HG02678 (cell line): ENCODE results near the gene TGM5.
"Not testable (repeated sequence)": the region's sequence is repeated elsewhere in the genome, so short reads cannot be mapped to it uniquely, and the experiment has no call there.

ENCODE experiments used
- ATAC-seq: cut with Tn5 transposase; IDR thresholded peaks from one replicate; pipeline ENCODE4 v1.9.1; 2021; ENCODE audit warnings: mild to moderate bottlenecking, moderate library complexity; ENCODE audit not compliant: unreplicated experiment

Gene TGM5, protein sequence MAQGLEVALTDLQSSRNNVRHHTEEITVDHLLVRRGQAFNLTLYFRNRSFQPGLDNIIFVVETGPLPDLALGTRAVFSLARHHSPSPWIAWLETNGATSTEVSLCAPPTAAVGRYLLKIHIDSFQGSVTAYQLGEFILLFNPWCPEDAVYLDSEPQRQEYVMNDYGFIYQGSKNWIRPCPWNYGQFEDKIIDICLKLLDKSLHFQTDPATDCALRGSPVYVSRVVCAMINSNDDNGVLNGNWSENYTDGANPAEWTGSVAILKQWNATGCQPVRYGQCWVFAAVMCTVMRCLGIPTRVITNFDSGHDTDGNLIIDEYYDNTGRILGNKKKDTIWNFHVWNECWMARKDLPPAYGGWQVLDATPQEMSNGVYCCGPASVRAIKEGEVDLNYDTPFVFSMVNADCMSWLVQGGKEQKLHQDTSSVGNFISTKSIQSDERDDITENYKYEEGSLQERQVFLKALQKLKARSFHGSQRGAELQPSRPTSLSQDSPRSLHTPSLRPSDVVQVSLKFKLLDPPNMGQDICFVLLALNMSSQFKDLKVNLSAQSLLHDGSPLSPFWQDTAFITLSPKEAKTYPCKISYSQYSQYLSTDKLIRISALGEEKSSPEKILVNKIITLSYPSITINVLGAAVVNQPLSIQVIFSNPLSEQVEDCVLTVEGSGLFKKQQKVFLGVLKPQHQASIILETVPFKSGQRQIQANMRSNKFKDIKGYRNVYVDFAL

DNA sequence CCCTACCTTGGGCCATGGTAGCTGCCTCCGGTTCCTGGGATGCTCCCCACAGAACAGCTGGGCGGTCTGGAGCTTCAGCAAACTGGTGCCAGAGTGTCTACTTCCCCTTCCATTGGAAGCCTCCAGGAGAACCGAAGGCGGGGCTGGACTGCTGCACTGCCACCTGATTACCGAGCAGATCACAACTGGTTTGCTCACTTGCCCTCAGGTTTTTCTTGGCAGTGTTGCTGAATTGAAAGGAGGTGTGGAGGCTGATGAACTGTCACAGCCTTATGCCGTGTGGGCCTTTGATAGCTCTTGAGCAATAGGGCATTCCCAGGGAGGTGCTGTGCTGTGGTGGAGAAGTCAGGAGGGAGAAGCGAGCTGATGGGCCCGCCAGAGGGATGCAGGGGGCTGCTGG, at the start of gene TGM5:
Gene TGM5, minus strand, starts transcription at position 95 of the 400 bp plus-strand sequence. Its CDS starts 79 bp downstream, at position 16.
- ATAC-seq = no peak

DNA sequence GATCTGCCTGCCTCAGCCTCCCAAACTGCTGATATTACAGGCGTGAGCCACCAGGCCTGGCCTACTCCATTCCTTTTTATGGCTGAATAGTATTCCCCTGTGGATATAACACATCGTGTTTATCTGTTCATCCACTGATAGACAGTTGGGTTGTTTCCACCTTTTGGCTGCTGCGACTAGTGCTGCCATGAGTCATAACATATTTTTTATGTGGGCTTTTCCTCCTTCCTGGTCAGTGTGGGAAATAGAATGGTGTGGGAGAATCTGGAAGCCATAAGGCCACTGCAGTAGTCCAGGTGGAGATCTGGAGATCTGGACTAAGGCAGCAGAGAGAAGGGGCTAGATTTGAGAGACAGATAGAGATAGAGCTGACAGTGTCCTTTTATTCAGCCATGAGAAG, 47.4 kb upstream of the TGM5 start:
- no peak for ATAC-seq

GRCh38 chr15:43312378-43312777, 45.6 kb upstream of the TGM5 start:
- no peak for ATAC-seq

DNA sequence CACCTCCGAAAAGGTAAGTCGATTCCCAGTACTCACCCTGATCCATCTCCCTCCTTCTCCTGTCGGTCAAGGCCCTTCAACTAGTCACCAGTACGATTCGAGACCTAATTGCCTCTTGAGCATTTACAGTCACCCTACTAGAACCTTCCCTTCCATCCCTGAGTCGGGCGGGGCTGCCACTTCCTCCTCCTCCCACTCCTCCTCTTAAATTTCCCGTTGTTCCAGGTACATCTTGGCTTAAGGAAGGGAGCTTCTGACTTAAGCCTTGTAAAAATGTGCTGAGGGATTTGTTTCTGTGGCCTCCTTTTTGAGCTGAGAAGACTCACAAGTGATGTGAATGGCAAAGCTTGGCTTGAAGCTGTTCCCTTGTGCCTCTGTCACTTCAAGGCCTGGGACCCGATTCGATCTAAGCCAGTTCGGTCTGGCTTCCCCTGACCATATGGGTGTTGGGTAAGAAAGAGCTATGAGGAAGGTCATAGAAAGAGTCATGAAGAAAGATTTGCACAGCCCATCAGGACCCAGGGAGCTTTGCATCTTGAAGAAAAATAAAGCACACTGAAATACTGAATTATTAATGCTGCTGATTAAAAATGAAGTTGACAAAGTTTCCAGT, 35.6 kb upstream of the TGM5 start, which contains the start of gene TGM7:
Gene TGM7, minus strand, starts transcription at position 51 of the 613 bp plus-strand sequence.
- no peak for ATAC-seq

- ATAC-seq = no peak
These were observed 33.2 kb upstream of the TGM5 start for GRCh38 chr15:43299884-43300283.

GRCh38 chr15:43299411-43299810, 32.7 kb upstream of the TGM5 start:
- no peak for ATAC-seq

GRCh38 chr15:43294091-43294706, 27.5 kb upstream of the TGM5 start:
- ATAC-seq = no peak

DNA sequence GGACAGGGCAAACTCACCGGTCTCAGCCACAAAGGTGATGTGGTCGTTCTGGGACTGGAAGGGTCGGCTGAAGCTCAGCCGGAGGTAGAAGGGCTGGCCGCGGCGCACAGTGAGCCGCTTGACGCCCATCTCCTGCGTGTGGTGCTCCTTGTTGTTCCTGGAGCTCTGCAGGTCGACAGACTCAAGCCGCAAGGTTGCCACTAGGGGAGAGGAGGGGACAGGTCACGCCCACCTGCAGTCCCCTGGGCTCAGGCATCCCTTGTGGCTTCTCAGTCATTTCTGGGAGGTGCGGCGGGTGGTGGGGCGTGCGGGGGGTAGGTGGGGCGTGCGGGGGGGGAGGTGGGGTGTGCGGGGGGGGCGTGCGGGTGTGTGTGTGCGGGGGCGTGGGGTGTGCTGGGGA, 26.7 kb upstream of the TGM5 start:
- no peak for ATAC-seq

- ATAC-seq = no peak
These were observed 25.8 kb upstream of the TGM5 start for GRCh38 chr15:43292375-43293078.

GRCh38 chr15:43289656-43290055, 22.9 kb upstream of the TGM5 start:
- ATAC-seq = not testable (repeated sequence)

- no peak for ATAC-seq
These were observed 20.5 kb upstream of the TGM5 start for GRCh38 chr15:43287254-43287653.

- no peak for ATAC-seq
These were observed 19.3 kb upstream of the TGM5 start for GRCh38 chr15:43286074-43286473.

DNA sequence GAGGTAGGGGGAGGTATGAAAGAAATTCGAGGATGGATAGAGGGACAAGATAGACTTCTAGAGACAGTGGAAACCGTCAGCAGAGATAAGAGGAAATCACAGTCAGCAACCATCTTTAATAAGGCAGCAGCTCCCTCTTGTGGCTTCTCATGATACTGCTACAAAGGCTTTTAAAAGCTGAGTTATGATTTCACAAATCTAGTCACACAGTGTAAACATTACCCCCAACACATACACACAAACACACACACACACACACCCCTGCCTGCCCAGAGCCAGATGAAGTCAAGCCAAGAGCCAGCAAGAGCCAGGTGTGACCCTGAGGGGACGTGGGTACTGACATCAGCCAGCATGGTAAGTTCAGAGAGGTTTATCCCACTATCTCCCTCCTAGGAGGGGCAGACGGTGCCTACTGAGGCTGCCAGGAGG, 18.9 kb upstream of the TGM5 start:
- ATAC-seq = no peak

DNA sequence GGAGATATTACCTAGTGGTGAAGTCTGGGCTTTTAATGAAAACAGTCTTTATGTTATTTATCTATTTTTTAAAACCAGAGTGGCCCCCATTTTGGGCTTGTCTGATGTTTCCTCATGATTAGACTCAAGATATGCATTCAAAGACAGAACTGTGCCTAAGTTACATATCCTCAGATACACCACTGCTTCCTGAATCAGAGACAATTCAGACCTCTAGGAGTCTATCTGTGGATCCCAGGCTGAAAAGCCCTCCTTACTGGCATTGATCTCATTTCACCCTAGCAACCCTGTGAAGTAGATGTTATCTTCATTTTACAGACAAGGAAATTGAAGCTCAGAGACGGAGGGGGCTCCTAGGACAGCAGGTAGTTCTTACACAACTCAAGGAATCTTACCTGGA, 16.8 kb upstream of the TGM5 start:
- no peak for ATAC-seq

DNA sequence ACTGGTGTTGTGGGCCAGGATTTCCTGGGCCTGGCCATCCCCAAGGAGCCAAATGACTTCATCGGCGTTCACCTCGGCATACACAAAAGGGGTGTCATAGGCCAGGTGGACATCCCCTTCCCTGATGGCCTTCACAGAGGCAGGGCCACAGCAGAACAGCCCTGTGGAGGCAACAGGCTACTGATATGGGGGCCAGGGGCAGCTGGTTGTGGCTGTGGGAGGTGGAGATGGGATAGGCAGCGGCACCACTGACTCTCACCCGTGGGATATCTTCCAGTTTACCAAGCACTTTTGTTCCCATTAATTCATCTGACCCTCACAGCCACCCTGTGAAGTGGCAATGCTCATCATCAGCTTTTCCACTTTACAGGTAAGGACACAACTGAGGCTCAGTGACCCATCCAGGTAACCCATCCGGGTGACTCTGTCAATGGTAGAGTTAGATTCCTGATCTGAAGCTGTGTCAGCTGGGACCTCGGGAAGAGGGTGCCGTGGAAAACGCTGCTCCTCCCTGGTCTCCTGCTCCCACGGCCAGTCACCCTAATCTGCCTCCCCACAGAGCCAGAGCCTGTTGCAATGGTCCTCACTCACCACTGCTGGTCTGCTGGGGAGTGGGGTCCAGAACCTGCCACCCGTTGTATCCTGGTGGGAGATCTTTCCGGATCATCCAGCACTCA, 15.3 kb upstream of the TGM5 start:
- no peak for ATAC-seq

- ATAC-seq = no peak
These were observed 14.3 kb upstream of the TGM5 start for GRCh38 chr15:43280996-43281395.

- ATAC-seq = no peak
These were observed 12.8 kb upstream of the TGM5 start for GRCh38 chr15:43279496-43279895.

DNA sequence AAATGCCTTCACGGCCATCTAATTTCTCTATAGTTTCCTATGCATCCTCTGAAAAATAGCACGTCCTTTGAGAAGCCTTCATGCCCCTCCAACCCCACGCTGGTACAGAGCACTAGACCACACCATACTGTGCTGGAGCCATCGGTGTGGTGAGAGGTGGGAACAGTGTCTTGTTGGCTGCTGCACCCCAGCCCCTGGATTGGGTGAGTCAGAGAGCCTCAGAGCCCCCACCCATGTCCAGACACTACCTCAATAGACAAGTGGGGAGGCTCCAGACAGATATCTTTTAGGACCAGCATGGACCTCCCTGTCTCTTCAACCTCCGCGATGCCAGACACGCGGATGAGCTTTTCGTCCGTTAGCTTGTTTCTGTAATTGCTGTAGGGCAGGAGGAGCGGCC, 12.1 kb upstream of the TGM5 start:
- ATAC-seq = no peak

GRCh38 chr15:43277901-43278300, 11.2 kb upstream of the TGM5 start:
- ATAC-seq = no peak

DNA sequence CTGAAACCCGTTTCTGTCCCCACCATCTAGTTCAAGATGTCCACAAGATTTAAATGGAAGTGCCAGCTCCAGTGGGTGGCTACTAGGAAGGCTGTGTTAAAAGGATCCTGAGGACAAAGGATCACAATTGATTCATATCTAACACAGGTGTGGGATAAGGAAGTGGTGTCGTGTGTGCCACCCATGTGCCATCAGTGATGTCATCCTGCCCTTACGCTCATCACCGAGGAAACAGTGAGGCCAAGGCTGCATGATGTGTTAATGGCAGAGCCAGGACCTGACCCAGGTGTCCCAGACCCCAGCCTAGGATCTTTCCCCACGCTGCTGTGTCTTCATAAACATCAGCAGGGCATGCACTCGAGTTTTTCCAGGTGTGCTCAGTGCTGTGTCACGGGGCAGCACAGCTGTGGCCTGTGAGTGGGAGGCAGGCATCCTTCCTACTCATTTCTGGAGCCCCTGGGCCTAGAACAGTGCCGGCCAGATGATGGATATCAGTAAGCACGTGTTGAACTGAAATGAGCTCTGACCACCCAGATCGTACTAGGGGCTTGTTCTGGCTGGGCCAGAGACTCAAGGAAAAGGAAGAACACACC, 10.6 kb upstream of the TGM5 start:
- no peak for ATAC-seq
